GM19043 (cell line): ENCODE results near the gene OPN1MW3.
"Not testable (repeated sequence)": the region's sequence is repeated elsewhere in the genome, so short reads cannot be mapped to it uniquely, and the experiment has no call there.

Experiments
- ATAC-seq: cut with Tn5 transposase; IDR thresholded peaks from one replicate; pipeline ENCODE4 v1.9.1; 2021; ENCODE audit warnings: low read depth; ENCODE audit not compliant: unreplicated experiment

The OPN1MW3 gene

GRCh38 chrX:154257282-154257681 is at the start of gene OPN1MW3:
Gene OPN1MW3 (plus strand): TSS chrX:154257582. CDS start chrX:154257620, 38 bp downstream.
- not testable (repeated sequence) for ATAC-seq

DNA sequence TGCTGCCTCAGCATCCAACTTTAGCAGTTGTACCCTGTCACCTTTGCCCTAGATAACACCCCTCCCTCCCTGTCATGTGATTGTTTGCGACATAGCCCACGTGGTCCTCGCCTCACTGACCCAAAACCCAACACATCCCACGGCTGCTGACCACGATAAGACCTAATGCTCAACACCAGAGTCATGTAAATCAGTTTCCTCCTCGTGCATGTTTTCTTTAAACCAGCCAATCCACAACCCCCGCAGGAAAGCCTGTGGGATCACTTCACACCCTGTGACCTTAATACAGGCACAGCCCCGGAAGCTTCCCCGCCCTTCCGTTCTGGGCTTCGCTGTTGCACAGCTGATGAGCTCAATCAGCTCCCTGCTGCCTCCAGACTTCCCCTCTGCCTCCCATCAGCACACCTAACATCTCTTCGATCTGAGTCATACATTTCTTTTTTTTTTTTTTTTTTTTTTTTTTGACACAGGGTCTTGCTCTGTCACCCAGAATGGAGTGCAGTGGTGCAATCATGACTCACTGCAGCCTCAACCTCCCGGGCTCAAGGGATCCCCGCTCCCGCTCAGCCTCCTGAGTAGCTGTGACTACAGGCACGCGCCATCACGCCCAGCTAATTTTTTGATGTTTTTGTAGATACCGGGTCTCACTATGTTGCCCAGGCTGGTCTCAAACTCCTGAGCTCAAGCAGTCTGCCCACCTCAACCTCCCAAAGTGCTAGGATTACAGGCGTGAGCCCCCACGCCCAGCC is 47.5 kb upstream of the OPN1MW3 start:
- peak; percentile 93 for ATAC-seq

GRCh38 chrX:154211057-154211456 is 46.3 kb upstream of the OPN1MW3 start:
- ATAC-seq = not testable (repeated sequence)

DNA sequence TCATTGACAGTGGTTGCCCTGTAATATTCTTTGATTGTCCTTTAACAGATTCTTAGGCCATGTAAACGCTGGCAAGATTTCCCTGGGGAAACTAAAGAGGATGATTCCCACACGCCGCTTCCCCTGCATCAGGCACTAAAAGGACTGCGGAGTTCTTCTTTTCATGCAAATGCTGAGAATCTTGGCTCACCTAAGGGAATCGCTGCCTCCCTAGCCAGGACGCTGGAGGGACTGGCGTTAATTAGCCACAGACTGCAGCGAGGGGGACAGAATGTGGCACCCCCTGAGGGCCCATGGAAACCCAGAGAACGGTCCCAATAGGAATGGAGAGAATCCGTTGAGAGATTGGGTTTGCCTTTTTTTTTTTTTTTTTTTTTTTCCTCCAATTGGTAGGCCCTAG is 45.9 kb upstream of the OPN1MW3 start:
- ATAC-seq = not testable (repeated sequence)

GRCh38 chrX:154219456-154219855 is 37.9 kb upstream of the OPN1MW3 start, which contains the start of gene OPN1MW2:
Gene OPN1MW2 (plus strand): TSS chrX:154219756. CDS start chrX:154219816, 60 bp downstream.
- not testable (repeated sequence) for ATAC-seq

- not testable (repeated sequence) for ATAC-seq
Observed at GRCh38 chrX:154225292-154225691, 32.1 kb upstream of the OPN1MW3 start.

- not testable (repeated sequence) for ATAC-seq
Observed at GRCh38 chrX:154226706-154227105, 30.7 kb upstream of the OPN1MW3 start.

- ATAC-seq = not testable (repeated sequence)
Observed at GRCh38 chrX:154231443-154231842, 25.9 kb upstream of the OPN1MW3 start.

- not testable (repeated sequence) for ATAC-seq
Observed at GRCh38 chrX:154233620-154234019, 23.8 kb upstream of the OPN1MW3 start.

DNA sequence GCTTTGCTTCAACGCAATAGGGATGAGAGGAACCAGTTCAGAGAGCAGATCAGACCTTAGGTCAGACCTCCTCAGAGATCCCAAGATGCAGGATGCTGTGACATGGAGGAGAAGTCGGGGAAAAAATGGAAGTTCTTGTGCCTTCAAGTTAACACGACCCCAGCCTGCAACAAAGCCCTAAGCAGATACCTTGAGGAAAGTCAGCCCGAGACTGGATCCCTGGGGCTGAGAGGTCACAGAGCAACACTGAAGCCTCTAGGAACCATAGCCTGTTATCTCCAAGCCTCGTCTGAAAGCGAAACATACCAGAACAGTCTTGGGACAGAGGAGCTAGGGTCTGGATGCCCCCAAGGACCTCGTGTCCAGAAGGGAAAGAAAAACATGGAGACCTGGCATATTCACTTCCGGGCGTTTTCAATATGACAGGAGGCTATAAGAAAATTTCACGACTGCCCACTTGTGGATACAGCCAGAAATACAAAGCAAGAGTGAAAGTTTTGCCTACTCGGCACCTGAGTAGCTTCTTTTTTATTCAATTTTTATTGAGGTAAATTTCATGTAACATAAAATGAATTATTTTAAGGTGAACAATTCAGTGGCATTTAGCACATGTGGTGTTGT is 18.3 kb upstream of the OPN1MW3 start:
- not testable (repeated sequence) for ATAC-seq

GRCh38 chrX:154239982-154240503 is 17.3 kb upstream of the OPN1MW3 start:
- not testable (repeated sequence) for ATAC-seq

- not testable (repeated sequence) for ATAC-seq
Observed at GRCh38 chrX:154247377-154248045, 9.9 kb upstream of the OPN1MW3 start.

GRCh38 chrX:154248076-154248475 is 9.3 kb upstream of the OPN1MW3 start:
- ATAC-seq = not testable (repeated sequence)

DNA sequence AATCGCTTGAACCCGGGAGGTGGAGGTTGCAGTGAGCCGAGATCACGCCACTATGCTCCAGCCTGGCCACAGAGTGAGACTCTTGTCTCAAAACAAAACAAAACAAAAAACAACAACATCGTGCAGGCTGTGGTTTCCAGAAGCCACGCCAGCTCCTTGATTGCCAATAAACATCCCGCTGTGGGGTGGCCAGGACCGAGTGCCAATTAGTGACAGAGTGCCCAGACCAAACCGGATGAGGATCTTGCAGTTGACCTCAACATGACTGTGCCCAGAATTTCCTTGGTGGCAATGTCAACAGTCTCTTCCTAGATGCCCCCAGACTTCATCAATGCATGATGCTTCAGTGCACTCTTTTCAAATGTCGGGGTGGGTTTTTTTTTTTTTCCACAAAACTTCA is 1.3 kb downstream of the OPN1MW3 start:
- not testable (repeated sequence) for ATAC-seq

DNA sequence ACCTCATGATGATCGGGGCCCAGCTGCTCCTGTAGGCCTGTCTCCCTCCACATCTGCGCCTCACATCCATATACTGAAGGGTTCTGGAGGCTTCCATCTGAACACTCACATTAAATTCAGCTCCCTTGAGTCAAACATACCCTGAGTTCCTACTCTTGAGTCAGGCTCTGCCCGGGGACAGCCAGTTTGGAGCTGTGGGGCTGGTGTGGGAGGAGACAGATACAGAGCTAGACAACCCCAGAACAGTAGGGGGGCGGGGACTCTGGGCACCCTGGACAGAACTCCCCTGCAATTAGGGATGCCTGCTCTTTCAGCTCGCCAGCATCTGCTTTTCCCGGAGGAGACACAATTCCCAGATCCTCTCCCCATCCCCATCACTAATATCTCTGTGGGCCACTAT is 5.7 kb downstream of the OPN1MW3 start:
- ATAC-seq = not testable (repeated sequence)

GRCh38 chrX:154269245-154269644 is 11.9 kb downstream of the OPN1MW3 start:
- not testable (repeated sequence) for ATAC-seq

DNA sequence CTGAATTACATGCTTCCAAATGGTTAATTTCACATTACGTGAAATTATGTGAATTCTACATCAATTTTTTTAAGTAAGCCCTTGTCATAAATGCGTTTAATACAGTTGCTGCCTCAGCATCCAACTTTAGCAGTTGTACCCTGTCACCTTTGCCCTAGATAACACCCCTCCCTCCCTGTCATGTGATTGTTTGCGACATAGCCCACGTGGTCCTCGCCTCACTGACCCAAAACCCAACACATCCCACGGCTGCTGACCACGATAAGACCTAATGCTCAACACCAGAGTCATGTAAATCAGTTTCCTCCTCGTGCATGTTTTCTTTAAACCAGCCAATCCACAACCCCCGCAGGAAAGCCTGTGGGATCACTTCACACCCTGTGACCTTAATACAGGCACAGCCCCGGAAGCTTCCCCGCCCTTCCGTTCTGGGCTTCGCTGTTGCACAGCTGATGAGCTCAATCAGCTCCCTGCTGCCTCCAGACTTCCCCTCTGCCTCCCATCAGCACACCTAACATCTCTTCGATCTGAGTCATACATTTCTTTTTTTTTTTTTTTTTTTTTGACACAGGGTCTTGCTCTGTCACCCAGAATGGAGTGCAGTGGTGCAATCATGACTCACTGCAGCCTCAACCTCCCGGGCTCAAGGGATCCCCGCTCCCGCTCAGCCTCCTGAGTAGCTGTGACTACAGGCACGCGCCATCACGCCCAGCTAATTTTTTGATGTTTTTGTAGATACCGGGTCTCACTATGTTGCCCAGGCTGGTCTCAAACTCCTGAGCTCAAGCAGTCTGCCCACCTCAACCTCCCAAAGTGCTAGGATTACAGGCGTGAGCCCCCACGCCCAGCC is 27.3 kb downstream of the OPN1MW3 start:
- peak; percentile 57 for ATAC-seq

GRCh38 chrX:154286406-154286805 is 29.0 kb downstream of the OPN1MW3 start:
- ATAC-seq = not testable (repeated sequence)

DNA sequence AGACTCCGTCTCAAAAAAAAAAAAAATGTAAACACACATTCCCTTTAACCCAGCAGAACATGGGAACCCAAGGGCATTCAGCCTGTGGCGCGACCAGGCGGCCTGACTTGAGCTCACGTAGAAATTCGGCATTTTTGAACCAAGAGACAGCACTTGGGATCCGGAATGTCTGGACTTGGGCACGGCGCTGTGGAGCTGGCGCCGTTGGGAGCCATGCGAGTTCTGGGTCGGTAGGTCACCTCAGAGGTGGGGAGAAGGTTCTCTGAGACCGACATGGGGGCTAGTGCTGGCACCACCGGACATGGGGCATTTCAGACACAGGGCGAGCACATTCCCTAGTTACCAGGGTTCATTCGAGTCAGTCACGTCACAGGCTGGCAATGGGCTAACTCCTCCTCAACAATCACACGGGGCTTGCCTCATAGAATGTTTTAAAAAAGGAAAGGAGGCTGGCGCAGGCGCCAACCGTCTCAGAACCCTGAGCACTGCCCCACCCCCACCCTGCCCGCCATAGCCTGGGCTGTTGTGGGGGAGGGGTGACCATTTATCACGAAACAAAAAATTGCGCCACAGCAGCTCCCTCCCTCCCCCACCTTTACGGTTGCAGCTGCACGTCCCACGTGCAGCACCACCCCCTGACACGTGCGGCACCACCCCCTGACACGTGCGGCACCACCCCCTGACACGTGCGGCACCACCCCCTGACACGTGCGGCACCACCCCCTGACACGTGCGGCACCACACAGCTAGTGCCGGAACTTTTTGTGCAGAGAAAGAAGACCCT is 37.6 kb downstream of the OPN1MW3 start, which contains the start of gene TEX28:
Gene TEX28, minus strand, starts transcription at position 334 of the 784 bp plus-strand sequence. CDS start 3,007 bp downstream, outside the sequence.
- no peak for ATAC-seq
